ENCODE results near the gene PTK7.
A peak's percentile ranks its signal among the peaks of the same experiment; 100 is the strongest.

PTK7 gene

DNA sequence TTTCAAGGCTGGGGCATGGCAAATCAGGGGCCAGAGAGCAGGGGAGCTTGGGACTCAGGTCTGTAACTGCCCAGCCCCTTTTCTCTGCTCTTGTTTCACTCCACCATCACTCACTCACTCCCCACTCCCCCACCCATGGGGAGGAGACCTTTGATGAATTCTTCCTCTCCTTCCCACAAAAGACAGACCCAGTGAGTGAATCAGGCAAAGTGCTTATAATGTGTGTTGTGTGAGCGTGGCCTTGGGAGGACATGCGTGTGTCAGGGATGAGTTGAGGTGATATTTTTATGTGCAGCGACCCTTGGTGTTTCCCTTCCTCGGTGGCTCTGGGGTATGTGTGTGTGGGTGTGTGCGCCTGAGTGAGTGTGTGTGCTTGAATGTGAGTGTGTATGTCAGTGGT, 104.9 kb downstream of the PTK7 start:
- DNase-seq (ENCODE audit: low read depth) = peak; percentile 58

DNA sequence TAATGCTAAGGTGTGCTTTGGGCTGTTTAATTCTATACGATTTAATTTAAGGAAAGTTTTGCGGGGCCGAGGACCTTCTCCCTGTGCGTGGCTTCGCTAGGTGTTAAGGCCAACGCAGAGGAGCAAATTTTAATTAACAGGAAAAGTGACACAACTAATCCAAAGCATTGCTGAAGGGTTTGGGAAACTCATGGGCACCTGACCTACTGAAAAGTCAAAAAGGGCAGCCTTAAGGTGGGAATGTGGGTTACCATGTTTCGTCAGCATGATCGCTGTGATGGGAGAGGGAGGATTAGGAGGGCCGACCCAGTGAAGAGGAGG, 105.5 kb downstream of the PTK7 start:
- no peak for DNase-seq (ENCODE audit: low read depth)

GRCh38 chr6:43181942-43182860, 106.1 kb downstream of the PTK7 start, which contains the start of gene CUL9:
Gene CUL9, plus strand, starts transcription at chr6:43182196. Its CDS starts 2,115 bp downstream, at chr6:43184311.
- peak; percentile 71 for DNase-seq (ENCODE audit: low read depth)

- DNase-seq (ENCODE audit: low read depth) = no peak
These were observed 107.3 kb downstream of the PTK7 start for GRCh38 chr6:43183441-43183840.

GRCh38 chr6:43184268-43184985, 108.3 kb downstream of the PTK7 start:
- DNase-seq (ENCODE audit: low read depth) = peak; percentile 38

- DNase-seq (ENCODE audit: low read depth) = no peak
These were observed 109.4 kb downstream of the PTK7 start for GRCh38 chr6:43185391-43185985.

DNA sequence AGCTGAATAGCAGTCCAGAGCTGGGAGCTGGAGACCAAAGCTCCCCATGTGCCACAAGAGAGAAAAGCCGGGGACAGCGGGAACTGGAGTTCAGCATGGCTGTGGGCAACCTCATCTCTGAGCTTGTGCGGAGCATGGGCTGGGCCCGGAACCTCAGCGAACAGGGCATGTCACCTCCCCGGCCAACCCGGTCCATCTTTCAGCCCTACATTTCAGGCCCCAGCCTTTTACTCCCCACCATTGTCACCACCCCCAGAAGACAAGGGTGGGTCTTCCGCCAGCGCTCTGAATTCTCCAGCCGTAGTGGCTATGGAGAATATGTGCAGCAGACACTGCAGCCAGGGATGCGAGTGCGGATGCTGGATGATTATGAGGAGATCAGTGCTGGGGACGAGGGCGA, 109.9 kb downstream of the PTK7 start:
- no peak for DNase-seq (ENCODE audit: low read depth)

- no peak for DNase-seq (ENCODE audit: low read depth)
These were observed 110.6 kb downstream of the PTK7 start for GRCh38 chr6:43186706-43187105.

DNA sequence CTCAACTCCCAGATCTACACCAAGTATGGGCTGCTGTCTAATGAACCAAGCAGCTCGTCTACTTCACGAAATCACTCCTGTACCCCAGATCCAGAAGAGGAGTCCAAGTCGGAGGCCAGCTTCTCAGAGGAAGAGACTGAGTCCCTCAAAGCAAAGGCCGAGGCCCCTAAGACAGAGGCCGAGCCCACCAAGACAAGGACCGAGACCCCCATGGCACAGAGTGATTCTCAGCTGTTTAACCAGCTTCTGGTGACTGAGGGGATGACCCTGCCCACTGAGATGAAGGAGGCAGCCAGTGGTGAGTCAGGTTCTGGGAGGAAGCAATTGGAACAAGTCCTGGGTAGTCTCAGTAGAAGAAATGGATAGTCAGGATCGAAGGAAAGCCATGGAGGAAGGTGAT, 111.7 kb downstream of the PTK7 start:
- DNase-seq (ENCODE audit: low read depth) = no peak

DNA sequence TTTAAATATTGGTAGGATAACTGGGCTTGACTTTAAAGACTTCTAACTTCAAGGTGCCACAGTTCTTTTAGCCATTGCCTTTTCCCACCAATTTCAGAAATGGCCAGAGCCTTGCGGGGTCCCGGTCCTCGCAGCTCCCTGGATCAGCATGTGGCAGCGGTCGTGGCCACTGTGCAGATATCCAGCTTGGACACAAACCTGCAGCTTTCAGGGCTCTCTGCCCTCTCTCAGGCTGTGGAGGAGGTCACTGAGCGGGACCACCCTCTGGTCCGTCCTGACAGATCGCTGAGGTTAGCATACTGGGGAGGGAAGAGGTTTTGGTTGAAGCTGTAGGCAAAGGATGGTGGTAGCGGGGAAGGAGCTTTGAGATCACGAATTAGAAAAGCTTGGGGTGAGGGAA, 112.3 kb downstream of the PTK7 start:
- DNase-seq (ENCODE audit: low read depth) = no peak

DNA sequence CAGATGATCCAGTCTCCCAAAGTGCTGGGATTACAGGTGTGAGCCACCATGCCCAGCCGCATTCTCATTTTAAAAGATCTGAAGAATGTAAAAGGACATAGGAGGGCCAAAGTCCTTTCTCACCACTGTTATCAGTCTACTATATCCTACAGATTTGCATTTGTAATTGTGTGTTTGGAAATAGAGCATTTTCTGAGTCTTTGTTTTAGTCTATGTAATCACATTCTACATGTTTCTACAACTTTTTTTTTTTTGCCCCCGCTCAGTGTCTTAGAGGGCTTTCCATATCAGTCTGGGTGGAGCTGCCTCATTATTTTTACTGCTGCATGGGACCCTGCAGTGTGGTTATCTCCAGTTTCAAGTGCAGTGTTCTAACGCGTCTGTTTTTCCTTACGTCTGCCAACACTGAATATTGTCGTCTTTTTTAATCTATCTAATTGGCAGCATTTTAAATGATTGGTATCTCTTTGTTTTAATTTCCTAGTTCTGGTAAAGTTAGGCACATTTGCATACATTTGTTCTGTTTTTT, 113.7 kb downstream of the PTK7 start:
- DNase-seq (ENCODE audit: low read depth) = no peak

DNA sequence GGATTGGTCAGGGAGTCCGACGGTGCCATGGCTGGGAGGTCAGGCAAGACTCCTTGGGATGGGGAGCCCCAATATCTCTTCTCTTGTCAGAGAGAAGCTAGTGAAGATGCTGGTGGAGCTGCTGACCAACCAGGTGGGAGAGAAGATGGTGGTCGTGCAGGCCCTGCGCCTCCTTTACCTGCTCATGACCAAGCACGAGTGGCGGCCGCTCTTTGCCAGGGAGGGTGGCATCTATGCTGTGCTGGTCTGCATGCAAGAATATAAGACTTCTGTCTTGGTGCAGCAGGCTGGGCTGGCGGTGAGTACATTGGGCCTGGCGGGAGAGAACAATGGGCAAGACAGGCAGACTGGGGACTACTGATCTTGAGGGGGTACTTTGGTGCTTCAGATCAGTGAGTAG, 116.8 kb downstream of the PTK7 start:
- DNase-seq (ENCODE audit: low read depth) = no peak

DNA sequence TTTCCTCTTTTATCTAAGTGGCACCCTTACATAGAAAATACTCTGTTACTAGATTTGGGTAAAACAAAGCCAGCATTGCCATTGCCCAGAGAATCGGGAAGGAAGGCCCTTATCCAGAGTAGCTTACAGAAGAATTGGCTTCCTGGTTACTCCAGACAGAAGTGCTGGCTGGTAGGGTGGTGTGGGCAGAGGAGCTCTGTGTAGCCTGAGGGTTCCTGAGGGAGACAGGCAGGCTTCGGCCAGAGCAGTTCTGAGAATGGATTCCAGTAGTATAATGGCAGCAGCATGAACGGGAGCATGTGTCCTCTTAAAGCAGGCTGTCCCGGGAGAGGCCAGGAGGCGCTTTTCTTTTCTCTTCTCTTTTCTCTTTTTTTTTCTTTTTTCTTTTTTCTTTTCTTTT, 117.8 kb downstream of the PTK7 start:
- no peak for DNase-seq (ENCODE audit: low read depth)

- no peak for DNase-seq (ENCODE audit: low read depth)
These were observed 120.2 kb downstream of the PTK7 start for GRCh38 chr6:43196337-43196736.

- DNase-seq (ENCODE audit: low read depth) = no peak
These were observed 123.8 kb downstream of the PTK7 start for GRCh38 chr6:43199912-43200311.

GRCh38 chr6:43200541-43200940, 124.4 kb downstream of the PTK7 start:
- no peak for DNase-seq (ENCODE audit: low read depth)

GRCh38 chr6:43202451-43202850, 126.3 kb downstream of the PTK7 start:
- no peak for DNase-seq (ENCODE audit: low read depth)

DNA sequence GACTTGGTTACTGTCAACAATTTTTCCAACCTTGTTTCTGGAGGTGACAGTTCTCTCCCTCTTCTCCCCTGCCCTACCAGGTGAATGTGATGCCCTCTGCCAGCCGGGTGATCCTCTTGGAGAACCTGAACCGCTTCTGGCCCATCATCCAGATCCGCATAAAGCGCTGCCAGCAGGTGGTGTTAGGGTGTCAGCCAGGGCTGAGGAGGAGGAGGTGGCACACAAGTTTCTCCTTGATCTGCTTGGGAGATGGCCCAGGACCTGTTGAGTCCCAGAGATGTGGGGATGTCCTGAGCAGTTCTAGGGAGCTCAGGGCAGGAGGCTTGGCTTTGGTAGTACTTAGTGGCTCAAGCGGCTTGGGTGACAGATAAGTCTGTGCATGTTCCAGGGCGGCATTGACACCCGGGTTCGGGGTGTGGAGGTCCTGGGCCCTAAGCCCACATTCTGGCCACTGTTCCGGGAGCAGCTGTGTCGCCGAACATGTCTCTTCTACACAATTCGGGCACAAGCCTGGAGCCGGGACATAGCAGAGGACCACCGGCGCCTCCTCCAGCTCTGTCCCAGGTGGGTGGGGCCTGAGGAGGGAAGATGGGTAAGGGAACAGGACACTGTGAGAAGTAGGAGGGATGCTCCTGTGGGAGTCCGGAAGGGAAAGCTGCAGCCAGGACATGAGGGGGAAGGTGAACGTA, 127.1 kb downstream of the PTK7 start:
- no peak for DNase-seq (ENCODE audit: low read depth)

DNA sequence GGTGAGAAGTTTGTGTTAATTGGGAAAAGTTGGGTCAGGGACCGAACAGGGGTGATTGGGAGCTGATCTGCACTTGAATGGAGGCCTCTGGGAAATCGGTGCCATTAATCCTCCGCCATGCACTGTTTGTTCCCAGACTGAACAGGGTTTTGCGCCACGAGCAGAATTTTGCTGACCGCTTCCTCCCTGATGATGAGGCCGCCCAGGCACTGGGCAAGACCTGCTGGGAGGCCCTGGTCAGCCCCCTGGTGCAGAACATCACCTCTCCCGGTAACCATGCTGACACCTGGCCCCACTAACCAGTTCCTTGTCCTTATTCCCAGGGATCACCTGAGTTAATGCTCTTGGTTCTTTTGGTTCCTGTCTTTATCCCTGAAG, 127.6 kb downstream of the PTK7 start:
- no peak for DNase-seq (ENCODE audit: low read depth)

GRCh38 chr6:43204271-43205105, 128.4 kb downstream of the PTK7 start:
- no peak for DNase-seq (ENCODE audit: low read depth)

GRCh38 chr6:43205849-43206248, 129.7 kb downstream of the PTK7 start:
- no peak for DNase-seq (ENCODE audit: low read depth)

Data from amniotic epithelial cell (primary cell).